NOMO-1 treated with dmso at 0.1 percent for 144 hours (cell line): ENCODE measurements around the gene KIF26A.

Experiments used
- DNase-seq: peaks from one replicate; lab custom pipeline; 2025; ENCODE audit not compliant: unreplicated experiment; lab: John Stamatoyannopoulos, UW

KIF26A gene

GRCh38 chr14:104175041-104175440 is 36.7 kb downstream of the KIF26A start:
- DNase-seq = no peak

GRCh38 chr14:104175811-104176210 is 37.4 kb downstream of the KIF26A start:
- no peak for DNase-seq

- DNase-seq = no peak
Measured at GRCh38 chr14:104176611-104177010, 38.2 kb downstream of the KIF26A start.

- no peak for DNase-seq
Measured at GRCh38 chr14:104177411-104177810, 39.0 kb downstream of the KIF26A start.

GRCh38 chr14:104178279-104178678 is 39.9 kb downstream of the KIF26A start:
- DNase-seq = no peak

GRCh38 chr14:104179126-104179525 is 40.7 kb downstream of the KIF26A start:
- DNase-seq = no peak

- no peak for DNase-seq
Measured at GRCh38 chr14:104179564-104180129, 41.3 kb downstream of the KIF26A start.

- no peak for DNase-seq
Measured at GRCh38 chr14:104180561-104181165, 42.3 kb downstream of the KIF26A start.

GRCh38 chr14:104181761-104182530 is 43.6 kb downstream of the KIF26A start:
- DNase-seq = no peak

- no peak for DNase-seq
Measured at GRCh38 chr14:104182857-104183425, 44.6 kb downstream of the KIF26A start.

- no peak for DNase-seq
Measured at GRCh38 chr14:104183796-104184195, 45.4 kb downstream of the KIF26A start.

GRCh38 chr14:104184506-104184905 is 46.1 kb downstream of the KIF26A start:
- no peak for DNase-seq

GRCh38 chr14:104184911-104185499 is 46.6 kb downstream of the KIF26A start:
- DNase-seq = no peak

- DNase-seq = no peak
Measured at GRCh38 chr14:104185916-104186495, 47.6 kb downstream of the KIF26A start.

GRCh38 chr14:104186575-104186974 is 48.2 kb downstream of the KIF26A start:
- DNase-seq = no peak

- DNase-seq = no peak
Measured at GRCh38 chr14:104187121-104187889, 48.9 kb downstream of the KIF26A start.

- DNase-seq = no peak
Measured at GRCh38 chr14:104187931-104188726, 49.7 kb downstream of the KIF26A start.

- DNase-seq = no peak
Measured at GRCh38 chr14:104188727-104189400, 50.5 kb downstream of the KIF26A start.
